HCEC 1CT (cell line): ENCODE results near the gene BCAS1.

ENCODE experiments used
- DNase-seq: peaks from one replicate; pipeline ENCODE4 v3.0.0-alpha.2; 2017

The BCAS1 gene

GRCh38 chr20:53900380-53900999 is 169.9 kb downstream of the BCAS1 start:
- peak; percentile 87 for DNase-seq

- DNase-seq = peak; percentile 95
These were observed 170.8 kb downstream of the BCAS1 start for GRCh38 chr20:53899351-53900167.

- no peak for DNase-seq
These were observed 171.8 kb downstream of the BCAS1 start for GRCh38 chr20:53898556-53898931.

- no peak for DNase-seq
These were observed 172.4 kb downstream of the BCAS1 start for GRCh38 chr20:53897884-53898555.

GRCh38 chr20:53896647-53897046 is 173.7 kb downstream of the BCAS1 start:
- DNase-seq = no peak

GRCh38 chr20:53896041-53896440 is 174.4 kb downstream of the BCAS1 start:
- DNase-seq = no peak

- DNase-seq = no peak
These were observed 175.0 kb downstream of the BCAS1 start for GRCh38 chr20:53895385-53895755.

- DNase-seq = no peak
These were observed 175.5 kb downstream of the BCAS1 start for GRCh38 chr20:53894707-53895384.
